Neutrophil (primary cell): ENCODE measurements around the gene SNRPD2.

Experiments used
- H3K27ac ChIP-seq: fragments of 200-600 bp; sonication (generic); 2 replicates; pipeline ENCODE4 v1.5.1; 2016; ENCODE audit warnings: mild to moderate bottlenecking, moderate library complexity
- H3K27me3 ChIP-seq: fragments of 200-600 bp; sonication (generic); 2 replicates; pipeline ENCODE4 v1.6.0; 2016; ENCODE audit warnings: mild to moderate bottlenecking
- H3K36me3 ChIP-seq: fragments of 200-600 bp; sonication (generic); 2 replicates; pipeline ENCODE4 v1.5.1; 2017
- H3K4me1 ChIP-seq, 2 experiments: fragments of 200-600 bp in 1 of 2; sonication (generic) in 1 of 2; 1 replicate in 1 of 2; 2 replicates in 1 of 2; pipeline versions ENCODE4 v1.5.1 to v1.6.1; 2013 to 2016; ENCODE audit warnings: low read depth in 1 of 2, low read length in 1 of 2, mild to moderate bottlenecking in 1 of 2, moderate library complexity in 1 of 2; ENCODE audit not compliant: control insufficient read depth in 1 of 2, insufficient read depth in 1 of 2
- H3K4me3 ChIP-seq, 2 experiments: fragments of 200-600 bp in 1 of 2; sonication (generic) in 1 of 2; 1 replicate in 1 of 2; 2 replicates in 1 of 2; pipeline ENCODE4 v1.5.1; 2013 to 2016; ENCODE audit warnings: low read depth in 1 of 2, low read length in 1 of 2, mild to moderate bottlenecking in 1 of 2, moderate library complexity in 1 of 2
- H3K9me3 ChIP-seq: fragments of 200-600 bp; sonication (generic); 2 replicates; pipeline ENCODE4 v1.5.1; 2016
- TF ChIP-seq, protein P1 (sequence below): fragments of 200-600 bp; sonication (generic); IDR thresholded peaks from 2 replicates; pipeline ENCODE4 v1.5.1; 2016; ENCODE audit warnings: antibody characterized with exemption

The SNRPD2 gene

GRCh38 chr19:45664575-45664974 is 27.2 kb downstream of the SNRPD2 start:
- Histone ChIP-seq H3K36me3 (no peaks in the 10 kb centered on the region), H3K27ac (no peak overlapping the region), H3K27me3 (peaks cover 59% of the 10 kb centered on the region), H3K9me3 (no peaks in the 10 kb centered on the region), H3K4me3 (no peak overlapping the region), H3K4me1 (peaks cover 24% of the 10 kb centered on the region in 2 experiments)
- TF ChIP-seq, protein P1, sequence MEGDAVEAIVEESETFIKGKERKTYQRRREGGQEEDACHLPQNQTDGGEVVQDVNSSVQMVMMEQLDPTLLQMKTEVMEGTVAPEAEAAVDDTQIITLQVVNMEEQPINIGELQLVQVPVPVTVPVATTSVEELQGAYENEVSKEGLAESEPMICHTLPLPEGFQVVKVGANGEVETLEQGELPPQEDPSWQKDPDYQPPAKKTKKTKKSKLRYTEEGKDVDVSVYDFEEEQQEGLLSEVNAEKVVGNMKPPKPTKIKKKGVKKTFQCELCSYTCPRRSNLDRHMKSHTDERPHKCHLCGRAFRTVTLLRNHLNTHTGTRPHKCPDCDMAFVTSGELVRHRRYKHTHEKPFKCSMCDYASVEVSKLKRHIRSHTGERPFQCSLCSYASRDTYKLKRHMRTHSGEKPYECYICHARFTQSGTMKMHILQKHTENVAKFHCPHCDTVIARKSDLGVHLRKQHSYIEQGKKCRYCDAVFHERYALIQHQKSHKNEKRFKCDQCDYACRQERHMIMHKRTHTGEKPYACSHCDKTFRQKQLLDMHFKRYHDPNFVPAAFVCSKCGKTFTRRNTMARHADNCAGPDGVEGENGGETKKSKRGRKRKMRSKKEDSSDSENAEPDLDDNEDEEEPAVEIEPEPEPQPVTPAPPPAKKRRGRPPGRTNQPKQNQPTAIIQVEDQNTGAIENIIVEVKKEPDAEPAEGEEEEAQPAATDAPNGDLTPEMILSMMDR = no peak

DNA sequence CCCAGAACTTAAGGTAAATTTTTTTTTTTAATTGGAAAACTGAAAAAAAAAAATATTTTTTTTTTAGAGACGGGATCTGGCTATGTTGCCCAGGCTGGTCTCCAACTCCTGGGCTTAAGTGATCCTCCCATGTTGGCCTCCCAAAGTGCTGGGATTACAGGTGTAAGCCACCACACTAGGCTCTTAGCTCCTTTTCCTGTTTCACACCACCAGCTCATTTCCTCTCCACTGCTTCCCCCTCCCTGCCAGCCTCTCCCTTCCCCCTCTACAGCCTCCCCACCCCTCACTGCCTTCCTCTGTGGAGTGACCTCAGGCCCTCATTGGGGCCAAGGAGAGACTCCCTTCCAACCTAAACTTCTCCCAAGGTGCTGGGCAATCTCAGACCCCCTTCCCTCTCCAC is 28.0 kb downstream of the SNRPD2 start:
- TF ChIP-seq, protein P1 = no peak
- no peaks in the 10 kb centered on the region for H3K36me3 ChIP-seq
- H3K27ac ChIP-seq = no peak overlapping the region
- H3K27me3 ChIP-seq = peaks cover 59% of the 10 kb centered on the region
- H3K9me3 ChIP-seq = no peaks in the 10 kb centered on the region
- H3K4me1 ChIP-seq = peaks cover 16 to 17% of the 10 kb centered on the region in 2 experiments
- H3K4me3 ChIP-seq = no peak overlapping the region

DNA sequence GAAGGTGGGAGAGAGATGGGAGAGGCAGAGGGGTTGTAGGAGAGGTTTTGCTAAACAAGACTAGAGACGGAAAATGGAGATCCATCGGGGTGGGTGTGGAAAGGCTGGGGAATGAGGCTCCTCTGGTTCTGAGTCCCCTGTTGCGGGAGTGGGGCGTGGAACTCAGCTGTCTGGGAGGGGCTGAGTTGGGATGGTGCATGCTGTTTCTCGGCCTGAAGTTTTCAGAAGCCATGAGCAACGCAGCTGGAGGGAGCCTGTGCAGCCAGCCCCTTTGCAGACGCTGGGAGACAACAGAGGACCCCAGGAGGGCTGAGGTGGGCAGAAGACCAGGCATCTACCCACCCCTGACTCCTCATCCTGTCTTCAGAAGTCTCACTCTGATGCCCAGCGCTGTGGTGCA is 31.1 kb downstream of the SNRPD2 start:
- Histone ChIP-seq H3K4me1 (no peaks in the 10 kb centered on the region), H3K36me3 (no peaks in the 10 kb centered on the region), H3K9me3 (no peaks in the 10 kb centered on the region), H3K27me3 (peaks cover 40% of the 10 kb centered on the region), H3K4me3 (no peak overlapping the region), H3K27ac (no peak overlapping the region)
- TF ChIP-seq, protein P1 = no peak

- Histone ChIP-seq H3K27ac (no peak overlapping the region), H3K4me1 (no peaks in the 10 kb centered on the region), H3K27me3 (peaks cover 33% of the 10 kb centered on the region), H3K9me3 (no peaks in the 10 kb centered on the region), H3K4me3 (no peak overlapping the region), H3K36me3 (no peaks in the 10 kb centered on the region)
- TF ChIP-seq, protein P1 = no peak
Measured at GRCh38 chr19:45659096-45659729, 32.5 kb downstream of the SNRPD2 start.

- Histone ChIP-seq H3K36me3 (no peaks in the 10 kb centered on the region), H3K4me1 (no peaks in the 10 kb centered on the region), H3K9me3 (no peaks in the 10 kb centered on the region), H3K4me3 (no peak overlapping the region), H3K27ac (no peak overlapping the region), H3K27me3 (peaks cover 41% of the 10 kb centered on the region)
- TF ChIP-seq, protein P1 = no peak
Measured at GRCh38 chr19:45657520-45658167, 34.1 kb downstream of the SNRPD2 start.
